ENCODE measurements around the gene KRT4.

Gene KRT4

DNA sequence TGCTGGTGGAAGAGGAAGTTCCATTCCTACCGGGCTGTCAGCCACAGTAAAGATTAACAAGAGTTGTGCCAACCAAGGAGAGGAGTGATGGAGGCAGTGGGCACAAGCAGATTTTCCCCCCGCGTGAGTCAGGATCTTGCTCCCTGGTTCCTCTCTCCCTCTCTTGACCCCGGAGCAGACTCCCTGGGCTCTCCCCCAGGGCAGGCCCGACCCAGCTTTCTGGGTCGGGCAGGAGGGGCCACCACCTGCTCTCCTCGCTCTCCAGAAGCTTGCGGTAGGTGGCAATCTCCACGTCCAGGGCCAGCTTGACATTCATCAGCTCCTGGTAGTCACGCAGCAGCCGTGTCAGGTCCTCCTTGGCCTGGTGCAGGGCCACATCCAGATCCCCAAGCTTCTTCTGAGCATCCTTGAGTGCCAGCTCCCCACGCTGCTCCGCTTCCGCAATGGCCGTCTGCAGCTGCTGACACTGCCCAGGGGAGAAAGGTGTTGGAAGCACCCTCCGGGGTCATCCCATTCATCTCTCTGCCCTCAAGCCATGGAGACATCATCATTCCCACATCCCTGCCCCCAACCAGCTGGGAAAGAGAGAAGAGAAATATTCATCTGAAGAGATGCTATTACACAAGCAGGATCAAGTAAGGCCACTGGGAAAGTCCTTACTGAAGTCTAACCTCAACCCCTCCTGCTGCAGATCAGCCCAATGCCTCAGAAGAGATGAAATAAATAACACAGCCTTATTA lies 9.0 kb upstream of the KRT4 start:
- no peak for DNase-seq

DNA sequence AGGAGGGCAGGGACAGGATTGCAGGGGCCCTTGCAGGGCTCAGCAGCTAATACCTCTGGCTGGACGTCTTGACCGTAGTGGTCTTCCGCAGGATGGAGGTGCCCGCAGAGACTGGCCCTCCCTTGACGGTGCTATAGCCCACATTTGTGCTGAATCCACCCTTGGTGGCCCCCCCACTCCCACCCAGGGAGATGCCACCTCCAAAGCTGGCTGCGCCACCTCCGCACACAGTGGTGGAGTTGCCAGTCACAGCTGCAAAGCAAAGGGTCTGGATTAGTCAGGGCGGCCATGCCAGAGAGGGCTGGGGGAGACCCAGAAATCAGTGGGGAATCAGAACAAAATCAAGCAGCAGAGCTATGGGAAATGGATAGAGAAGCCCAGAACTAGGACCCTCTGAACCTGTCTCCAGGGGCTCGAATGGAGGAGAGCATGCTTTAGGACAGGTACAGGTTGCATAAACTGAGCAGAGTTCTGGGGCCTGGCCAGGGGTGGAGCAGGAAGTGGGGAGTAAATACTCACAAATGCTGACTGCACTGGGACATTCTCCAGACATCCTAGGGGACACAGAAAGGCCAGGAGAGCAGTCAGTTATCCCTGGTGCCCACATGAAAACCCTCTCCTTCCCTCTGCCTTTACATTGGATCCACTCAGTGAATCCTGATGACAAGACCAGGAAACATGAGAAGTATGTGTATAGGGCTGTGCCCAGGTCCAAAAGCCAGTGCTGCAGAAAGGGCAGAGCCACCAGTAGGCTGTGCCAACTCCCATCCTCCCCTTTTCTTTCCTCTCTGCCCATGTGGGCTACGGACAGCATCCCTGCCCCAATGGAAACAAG lies 8.1 kb upstream of the KRT4 start:
- no peak for DNase-seq

GRCh38 chr12:52821071-52821730 lies 7.3 kb upstream of the KRT4 start:
- no peak for DNase-seq

DNA sequence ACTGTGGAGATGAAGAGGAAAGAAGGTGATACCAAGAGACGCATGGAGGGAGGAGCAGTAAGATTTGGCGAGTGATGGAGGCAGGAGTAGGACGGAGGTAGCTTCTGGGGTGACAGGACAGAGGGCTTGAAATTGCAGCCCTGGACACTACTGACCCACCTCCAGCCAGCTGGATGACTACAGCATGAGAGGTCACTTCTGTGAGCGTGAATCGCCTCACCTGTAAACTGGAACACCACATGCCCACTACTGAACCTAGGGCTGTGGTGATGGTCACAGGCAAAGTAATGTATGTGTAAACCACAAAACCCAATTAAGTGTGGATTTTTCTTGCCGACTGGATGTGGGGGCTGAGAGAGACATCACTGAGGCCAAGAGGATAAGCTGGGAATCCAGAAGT lies 6.6 kb upstream of the KRT4 start:
- DNase-seq, result no peak

- DNase-seq, result no peak
These were observed 6.0 kb upstream of the KRT4 start for GRCh38 chr12:52819731-52820510.

DNA sequence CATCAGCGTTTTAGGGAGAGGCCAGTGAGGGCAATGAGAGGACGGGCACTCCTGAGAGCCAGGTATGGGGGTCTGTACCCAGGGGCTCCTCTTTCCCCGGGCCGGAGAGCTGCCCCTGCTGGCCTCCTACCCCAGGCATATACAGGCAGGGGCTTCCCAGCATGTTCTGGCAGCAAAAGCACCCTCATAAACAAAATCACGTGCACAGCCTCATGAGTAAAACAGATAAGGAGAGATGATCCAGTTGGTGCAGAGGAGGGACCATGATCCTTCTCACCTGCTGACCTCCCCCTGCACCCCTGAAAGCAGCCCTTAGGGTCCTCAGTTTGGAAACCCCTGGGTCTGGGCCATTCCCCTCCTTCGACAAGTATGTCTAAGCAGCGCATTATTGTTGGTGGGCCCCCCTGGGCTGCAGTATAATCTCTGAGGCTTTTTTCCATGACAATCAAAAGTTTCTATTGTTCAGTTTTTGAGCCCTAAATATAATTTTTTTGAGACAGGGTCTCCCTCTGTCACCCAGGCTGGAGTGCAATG lies 5.0 kb upstream of the KRT4 start:
- DNase-seq, result no peak

DNA sequence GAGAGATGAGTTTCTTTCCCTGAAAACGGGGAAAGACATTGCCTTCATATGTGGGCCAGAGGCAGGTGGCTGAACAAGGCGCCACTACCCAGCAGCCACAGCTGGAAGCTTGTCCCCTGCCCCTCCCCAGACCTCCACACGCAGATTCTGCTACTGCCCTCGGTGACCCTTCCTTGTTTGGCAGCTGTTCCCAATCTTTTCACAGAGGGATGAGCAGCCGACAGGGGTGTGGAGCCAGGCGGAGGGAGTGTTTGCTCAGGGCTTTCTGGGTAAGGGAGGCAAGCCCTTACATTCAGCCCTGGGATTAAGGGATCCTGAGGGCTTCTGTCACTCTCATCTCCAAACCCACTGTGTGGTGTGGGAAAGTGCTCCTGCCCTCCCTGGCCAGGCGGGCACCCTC lies 4.5 kb upstream of the KRT4 start:
- DNase-seq, result no peak

GRCh38 chr12:52817699-52818238 lies 3.9 kb upstream of the KRT4 start:
- no peak for DNase-seq

GRCh38 chr12:52817003-52817698 lies 3.2 kb upstream of the KRT4 start:
- no peak for DNase-seq

GRCh38 chr12:52815676-52816588 lies 2.0 kb upstream of the KRT4 start:
- no peak for DNase-seq

- no peak for DNase-seq
These were observed 1.2 kb upstream of the KRT4 start for GRCh38 chr12:52815161-52815560.

- DNase-seq, result no peak
These were observed 817 bp upstream of the KRT4 start for GRCh38 chr12:52814710-52815155.

- DNase-seq, result no peak
These were observed 605 bp downstream of the KRT4 start for GRCh38 chr12:52813203-52813819.

DNA sequence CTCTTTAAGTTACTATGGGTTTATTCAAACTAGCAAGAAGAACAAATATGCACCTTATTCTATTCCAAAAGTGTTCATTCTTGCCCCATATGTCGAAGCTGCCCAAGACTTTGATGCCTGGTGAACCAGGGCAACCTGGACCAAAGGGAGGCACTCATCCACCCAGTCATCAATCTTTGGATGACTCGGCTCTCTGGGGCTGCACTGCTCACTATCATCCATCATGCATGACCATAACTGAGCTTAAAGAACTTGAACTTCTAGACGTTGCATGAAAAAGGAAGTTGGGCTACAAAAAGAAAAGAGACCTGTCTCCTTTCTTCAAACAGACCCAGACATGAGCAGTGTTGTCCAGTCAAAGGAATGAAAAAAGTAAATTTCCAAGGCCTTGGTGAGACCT lies 1.2 kb downstream of the KRT4 start:
- no peak for DNase-seq

- DNase-seq, result no peak
These were observed 1.9 kb downstream of the KRT4 start for GRCh38 chr12:52812073-52812400.

GRCh38 chr12:52811191-52812072 lies 2.5 kb downstream of the KRT4 start:
- DNase-seq, result no peak

GRCh38 chr12:52810554-52810953 lies 3.4 kb downstream of the KRT4 start:
- DNase-seq, result no peak

- no peak for DNase-seq
These were observed 4.8 kb downstream of the KRT4 start for GRCh38 chr12:52809166-52809565.

All from amygdala (tissue), 56 donors.